HG03354 (cell line): Measurements from ENCODE around the gene ACTL7B.
"Not testable (repeated sequence)": the region's sequence is repeated elsewhere in the genome, so short reads cannot be mapped to it uniquely, and the experiment has no call there.

ENCODE experiments used
- ATAC-seq: cut with Tn5 transposase; IDR thresholded peaks from one replicate; pipeline ENCODE4 v1.9.1; 2021; ENCODE audit warnings: mild to moderate bottlenecking; ENCODE audit not compliant: unreplicated experiment, poor library complexity, severe bottlenecking

The ACTL7B gene

DNA sequence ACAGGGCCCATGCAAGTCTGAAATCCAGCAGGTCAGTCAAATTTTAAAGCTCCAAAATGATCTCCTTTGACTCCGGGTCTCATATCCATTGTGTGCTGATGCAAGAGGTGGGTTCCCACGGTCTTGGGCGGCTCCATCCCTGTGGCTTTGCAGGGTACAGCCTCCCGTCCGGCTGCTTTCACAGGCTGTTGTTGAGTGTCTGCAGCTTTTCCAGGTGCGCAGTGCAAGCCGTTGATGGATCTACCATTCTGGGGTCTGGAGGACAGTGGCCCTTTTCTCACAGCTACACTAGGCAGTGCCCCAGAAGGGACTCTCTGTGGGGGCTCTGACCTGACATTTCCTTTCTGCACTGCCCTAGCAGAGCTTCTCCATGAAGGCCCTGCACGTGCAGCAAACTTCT, 7.5 kb downstream of the ACTL7B start:
- not testable (repeated sequence) for ATAC-seq

DNA sequence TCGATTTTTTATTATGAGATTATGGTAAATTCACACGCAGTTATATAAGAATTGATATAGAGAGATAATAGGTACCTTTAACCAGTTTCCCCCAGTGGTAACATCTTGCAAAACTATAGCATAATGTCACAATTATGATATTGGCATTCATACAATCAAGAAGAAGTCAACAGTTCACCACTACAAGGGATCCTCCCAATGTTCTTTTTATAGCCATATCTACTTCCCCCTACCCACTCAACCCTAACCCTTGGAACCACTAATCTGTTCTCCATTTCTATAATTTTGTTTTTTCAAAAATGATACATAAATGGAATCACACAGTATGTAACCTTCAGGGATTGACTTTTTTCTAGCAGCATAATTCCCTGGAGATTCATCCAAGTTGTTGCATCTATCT, 9.8 kb downstream of the ACTL7B start:
- no peak for ATAC-seq

DNA sequence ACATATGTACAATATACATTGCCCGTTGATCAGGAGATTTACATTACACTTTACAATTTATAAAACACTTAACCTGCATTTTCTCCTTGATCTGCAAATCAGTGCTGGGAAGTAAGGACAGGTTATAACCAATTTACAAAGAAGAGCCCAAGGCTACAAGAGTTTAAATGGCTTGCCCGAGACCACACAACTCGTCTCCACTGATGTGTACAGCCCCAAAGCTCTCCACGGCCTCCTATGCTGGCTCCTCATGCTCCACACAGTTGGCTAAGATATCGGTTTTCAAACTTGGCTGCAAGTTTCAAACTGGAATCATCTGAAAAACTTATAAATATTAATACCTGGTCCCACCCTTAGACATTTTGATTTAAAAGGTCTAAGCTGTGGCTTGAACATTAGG, 10.3 kb downstream of the ACTL7B start:
- no peak for ATAC-seq

DNA sequence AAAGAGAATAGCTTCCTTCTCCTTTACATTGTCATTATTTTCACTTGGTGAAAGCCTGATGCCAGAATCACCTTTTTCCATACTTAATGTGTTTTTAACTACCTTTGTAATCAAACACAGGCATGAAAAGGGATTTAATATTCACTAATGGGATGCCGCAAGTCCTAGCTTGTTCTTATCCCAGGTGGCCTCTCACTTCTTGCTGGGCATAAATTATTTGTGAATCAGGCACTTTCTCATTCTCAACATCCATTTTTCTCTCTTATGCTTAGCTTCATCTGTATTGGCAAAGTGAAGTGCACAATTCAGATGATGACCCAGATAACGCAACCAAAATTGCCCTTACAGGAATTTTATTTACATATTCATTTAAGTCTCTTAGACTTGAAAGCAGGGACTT, 10.9 kb downstream of the ACTL7B start:
- ATAC-seq = no peak

DNA sequence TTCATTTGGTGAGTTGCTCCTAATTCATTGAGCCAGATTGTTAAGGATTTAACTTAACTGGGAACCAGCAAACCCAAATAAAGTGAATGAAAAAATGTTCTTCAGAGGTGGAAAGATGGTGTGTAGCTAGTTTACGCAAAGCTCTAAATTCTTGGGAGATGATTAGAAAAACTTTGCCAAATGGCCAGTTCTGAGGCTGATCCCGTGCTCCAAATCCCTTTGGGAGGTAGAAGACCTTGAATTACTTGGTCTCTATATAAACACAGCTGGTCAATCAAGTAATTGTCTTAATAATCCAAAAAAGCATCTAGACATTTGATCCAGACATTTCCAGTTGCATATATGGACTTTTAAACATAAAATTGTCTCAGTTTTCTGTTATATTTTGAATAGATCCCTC, 11.4 kb downstream of the ACTL7B start:
- no peak for ATAC-seq

DNA sequence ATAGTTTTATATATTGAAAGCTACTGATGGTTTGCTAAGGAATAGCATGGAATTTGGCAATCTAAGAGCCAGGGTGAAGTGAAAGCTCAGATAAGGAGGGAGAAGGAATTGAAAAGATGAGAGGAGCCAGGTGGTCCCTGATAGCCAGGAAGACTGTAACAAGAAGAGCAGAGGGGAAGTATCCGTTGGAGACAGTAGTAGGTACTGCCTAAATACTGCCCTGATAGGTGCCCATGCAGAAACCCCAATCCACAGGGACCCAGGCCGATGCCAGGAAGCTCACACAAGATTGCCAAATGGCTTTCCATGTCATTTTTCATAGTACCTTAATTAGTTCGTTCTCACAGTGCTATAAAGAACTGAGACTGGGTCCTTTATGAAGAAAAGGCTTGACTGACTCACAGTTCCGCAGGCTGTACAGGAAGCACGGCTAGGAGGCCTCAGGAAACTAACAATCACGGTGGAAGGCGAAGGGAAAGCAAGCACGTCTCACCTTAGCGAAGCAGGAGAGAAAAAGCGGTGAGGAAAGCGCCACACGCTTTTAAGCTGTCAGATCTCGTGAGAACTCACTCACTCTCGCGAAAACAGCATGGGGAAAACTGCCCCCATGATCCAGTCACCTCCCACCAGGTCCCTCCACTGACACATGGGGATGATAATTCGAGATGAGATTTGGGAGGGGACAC, 13.0 kb downstream of the ACTL7B start:
- ATAC-seq = no peak

DNA sequence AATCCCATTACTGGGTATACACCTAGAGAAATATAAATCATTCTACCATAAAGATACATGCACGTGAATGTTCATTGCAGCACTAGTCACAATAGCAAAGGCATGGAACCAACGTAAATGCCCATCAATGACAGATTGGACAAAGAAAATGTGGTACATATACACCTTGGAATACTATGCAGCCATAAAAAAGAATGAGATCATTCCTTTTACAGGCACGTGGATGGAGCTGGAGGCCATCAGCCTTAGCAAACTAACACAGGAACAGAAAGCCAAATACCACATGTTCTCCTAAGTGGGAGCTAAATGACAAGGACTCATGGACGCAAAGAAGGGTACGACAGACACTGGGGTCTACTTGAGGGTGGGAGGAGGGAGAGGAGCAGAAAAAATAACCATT, 16.2 kb downstream of the ACTL7B start:
- ATAC-seq = not testable (repeated sequence)

DNA sequence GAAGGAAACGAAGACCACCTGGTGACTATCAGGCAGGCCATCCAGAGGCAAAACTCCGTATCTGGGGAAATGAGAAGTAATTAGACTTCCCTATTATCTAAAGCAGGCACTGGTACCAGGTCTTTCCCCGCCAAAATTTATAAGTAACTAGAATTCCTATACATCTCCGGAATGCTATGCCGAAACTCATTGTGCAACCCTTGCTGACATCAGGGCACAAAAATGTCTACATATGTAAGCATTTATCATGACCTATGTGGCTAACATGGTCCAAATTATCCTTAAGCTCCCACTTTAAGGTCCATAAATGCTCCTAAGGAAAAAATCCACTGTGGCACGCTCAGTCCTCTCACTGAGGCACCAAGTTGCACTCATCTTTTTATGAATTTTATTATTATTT, 17.8 kb downstream of the ACTL7B start:
- ATAC-seq = no peak

DNA sequence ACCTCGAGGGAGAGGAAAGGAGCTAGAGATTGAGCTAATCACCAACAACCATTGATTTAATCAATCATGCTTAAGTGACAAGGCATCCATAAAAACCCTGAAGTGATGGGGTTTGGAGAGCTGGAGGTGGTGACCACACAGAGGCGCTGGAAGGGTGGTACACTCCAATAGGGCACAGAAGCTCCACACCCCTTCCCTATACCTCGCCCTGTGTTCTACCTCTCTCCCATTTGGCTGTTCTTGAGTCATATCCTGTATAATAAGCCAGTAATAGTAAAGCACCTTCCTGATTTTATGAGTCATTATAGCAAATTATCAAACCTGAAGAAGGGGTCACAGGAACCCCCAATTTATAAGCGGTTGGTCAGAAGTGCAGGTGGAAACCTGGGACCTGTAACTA, 18.3 kb downstream of the ACTL7B start:
- no peak for ATAC-seq

DNA sequence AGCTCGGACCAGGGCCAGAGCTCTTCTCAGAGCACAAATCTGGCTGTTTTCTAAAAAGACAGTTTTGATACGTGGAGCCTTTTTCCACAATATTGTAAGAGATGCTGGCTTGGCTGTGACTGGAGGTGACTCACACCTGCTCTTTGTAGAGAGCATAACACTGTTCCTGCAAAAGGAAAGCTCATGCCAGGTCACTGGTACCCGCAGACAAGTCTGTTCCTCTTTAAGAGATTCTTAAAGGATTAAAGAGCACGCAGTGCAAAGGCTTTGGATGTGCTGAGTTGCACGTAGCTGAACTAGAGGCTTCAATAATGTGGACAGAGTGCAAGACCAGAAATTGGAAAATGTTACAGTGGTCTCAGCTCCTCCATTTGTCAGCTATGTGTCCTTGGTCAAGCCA, 19.0 kb downstream of the ACTL7B start:
- ATAC-seq = no peak

DNA sequence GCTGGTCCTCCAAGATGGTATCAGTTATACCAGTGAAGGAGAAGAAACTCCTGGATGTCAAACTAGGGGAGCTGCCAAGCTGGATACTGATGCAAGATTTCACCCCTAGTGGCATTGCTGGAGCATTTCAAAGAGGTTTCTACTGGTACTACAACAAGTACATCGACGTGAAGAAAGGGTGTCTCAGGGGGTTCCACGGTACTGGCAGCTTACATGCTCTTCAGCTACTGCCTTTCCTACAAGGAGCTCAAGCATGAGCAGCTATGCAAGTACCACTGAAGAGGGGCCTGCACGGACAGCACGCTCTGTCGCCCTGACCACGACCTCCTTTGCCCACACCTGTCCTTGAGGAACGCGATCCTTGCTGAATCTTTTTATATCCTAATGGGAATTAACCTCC, 19.5 kb downstream of the ACTL7B start:
- ATAC-seq = no peak

DNA sequence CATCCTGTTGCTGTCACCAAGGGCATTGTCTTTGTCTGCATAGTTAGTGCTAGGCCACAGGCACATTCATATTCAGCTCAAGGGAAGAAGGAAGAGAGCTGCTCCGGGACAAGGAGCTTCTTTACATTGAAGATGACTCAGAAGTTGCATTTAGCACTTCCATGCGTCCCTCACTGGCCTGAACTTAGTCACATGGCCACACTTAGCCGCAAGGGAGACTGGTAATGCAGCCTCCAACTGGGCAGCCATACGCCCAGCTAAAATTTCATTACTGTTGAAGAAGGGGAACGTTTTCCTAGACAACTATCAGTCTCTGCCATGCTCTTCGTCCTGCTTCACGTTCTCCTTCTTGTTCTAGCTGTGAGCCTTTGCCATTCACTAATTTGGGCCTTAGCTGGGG, 20.0 kb downstream of the ACTL7B start:
- ATAC-seq = no peak

DNA sequence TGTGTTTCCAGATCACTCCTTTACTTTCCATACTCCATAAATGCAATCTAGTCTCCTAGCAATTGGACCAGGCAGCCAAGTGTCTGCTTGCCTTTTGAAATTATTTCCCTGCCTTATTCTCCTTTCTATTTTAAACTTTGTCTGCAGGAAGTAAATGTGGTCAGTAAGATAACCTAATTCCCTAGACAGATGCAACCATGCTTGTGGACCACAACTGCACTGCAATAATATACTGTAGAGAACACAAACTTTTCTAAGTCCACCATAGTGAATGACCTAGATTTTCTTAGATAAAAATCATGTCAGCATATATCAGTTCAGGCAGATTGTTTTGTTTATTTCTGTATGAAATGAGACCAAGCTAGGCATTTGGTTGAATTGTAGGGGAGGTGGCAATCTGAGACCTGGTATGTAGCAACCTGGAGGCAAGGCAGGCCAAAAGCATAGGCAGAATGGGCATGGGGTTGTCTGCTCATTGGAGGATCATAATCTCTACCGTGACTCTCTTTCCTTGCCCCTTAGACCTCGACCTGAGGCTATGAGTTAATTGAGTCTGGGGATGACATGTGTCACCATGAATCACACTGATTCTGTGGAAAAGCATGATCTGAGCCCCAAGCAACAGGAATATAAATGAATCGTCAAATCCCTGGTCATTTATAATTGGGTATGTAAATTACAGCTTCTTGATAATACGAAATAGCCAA, 20.7 kb downstream of the ACTL7B start:
- peak; percentile 58 for ATAC-seq

DNA sequence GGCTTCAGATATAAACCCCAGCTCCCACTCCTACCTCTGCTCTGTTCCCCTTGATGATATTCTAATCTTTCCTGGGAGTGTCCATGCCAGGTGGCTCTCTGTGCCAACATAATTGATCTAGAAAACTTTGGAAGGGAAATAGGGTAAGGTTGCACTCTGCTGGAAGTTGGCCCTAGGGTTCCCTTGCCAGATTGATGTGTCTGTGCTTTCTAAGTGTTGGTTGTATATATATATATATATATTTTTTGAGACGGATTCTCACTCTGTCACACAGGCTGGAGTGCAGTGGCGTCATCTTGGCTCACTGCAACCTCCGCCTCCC, 23.6 kb downstream of the ACTL7B start:
- no peak for ATAC-seq

DNA sequence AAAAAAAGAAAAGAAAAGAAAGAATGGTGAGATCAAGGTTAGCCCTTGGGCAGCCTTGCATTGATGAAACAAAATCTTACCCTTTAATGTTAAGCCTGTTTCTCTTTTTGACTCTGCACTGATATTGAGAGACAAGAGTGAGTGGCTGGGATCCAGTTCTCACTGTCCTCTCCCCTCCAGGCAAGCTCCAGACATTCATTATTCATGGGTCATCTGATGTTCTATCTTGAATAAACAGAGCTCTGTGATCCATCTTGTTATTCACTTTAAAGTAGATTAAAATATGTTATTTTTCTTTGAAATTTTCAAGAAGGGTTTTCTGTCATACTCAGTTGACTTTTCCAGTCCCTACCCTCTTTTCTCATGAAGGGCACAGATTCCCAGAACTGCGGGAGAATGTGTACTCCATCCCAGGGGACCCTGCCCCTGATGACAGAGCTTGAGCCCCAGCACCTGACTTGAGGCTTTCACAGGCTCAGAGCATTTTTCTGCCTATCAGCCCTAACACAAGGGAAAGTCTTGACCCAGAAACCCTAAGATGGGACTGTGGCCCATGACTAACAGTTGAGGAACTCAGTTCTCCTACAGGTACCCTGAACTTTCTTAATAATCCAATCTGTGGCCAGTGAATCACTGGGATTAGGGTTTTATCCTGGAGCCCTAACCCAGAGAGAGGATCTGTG, 24.1 kb downstream of the ACTL7B start:
- no peak for ATAC-seq

DNA sequence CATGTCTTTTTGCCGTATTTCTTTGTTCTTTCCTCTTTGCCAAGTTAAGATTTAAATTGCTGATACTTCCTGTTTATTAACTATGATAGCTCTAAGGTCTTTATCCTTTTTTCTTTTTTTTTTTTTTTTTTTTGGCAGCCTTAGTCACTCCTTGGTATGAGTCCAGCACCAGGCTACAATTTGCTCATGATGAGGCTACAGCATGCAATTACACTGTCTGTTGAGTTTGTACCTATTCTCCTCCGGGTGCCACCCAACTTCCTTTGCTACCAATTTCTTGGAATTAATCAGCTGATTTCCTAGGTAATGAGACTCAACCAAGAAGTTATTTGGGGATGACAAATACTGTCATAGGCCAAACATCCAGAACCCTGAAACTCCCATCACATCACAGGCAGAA, 25.5 kb downstream of the ACTL7B start:
- ATAC-seq = no peak

DNA sequence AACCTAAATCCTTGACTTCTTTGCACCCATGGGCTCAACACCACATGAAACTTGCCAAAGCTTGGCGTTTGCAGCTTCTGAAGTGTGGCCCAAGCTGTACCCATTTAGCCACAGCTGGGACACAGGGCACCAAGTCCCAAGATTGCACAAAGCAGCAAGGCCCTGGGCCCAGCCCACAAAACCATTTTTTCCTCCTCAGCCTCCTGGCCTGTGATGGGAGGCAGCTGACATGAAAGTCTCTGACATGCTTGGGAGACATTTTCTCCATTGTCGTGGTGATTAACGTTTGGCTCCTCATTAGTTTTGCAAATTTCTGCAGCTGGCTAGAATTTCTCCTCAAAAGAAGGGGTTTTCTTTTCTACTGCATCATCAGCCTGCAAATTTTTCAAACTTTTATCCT, 32.0 kb downstream of the ACTL7B start:
- ATAC-seq = no peak

DNA sequence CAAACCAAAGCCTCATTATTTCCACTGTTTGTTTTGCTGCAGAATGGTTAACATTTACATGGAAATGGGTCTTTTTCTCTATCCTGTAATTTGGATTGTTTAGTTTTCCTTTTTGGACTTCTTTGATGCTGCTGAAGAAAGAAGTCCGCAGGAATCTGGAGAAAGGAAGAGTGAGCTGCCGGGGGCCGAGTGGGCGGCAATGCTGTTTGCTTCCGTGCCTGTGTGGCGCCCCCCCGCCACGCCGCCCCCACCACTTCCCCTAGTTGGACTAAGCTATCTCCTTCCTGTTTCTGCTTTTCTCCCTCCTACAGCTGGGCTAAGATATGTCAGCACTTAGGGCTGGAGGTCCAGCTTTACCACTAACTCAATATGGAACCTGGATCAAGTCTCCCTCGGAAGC, 39.7 kb downstream of the ACTL7B start:
- ATAC-seq = no peak

DNA sequence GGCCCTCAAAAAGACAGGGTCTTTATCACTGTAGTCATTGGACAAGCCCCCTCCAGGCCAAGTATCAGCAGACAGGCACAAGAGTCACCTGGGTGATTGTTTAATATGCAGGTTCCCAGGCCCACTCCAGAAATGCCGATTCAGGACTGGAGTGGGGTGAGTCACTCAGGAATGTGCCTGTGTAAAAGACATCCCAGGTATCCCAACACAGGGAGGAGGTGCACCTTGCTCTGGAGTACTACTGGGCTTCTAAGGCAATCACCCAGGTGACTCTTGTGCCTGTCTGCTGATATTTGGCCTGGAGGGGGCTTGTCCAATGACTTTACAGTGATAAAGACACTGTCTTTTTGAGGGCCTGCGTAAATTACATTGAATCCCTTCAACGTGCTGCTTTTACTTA, 40.6 kb downstream of the ACTL7B start:
- ATAC-seq = no peak

DNA sequence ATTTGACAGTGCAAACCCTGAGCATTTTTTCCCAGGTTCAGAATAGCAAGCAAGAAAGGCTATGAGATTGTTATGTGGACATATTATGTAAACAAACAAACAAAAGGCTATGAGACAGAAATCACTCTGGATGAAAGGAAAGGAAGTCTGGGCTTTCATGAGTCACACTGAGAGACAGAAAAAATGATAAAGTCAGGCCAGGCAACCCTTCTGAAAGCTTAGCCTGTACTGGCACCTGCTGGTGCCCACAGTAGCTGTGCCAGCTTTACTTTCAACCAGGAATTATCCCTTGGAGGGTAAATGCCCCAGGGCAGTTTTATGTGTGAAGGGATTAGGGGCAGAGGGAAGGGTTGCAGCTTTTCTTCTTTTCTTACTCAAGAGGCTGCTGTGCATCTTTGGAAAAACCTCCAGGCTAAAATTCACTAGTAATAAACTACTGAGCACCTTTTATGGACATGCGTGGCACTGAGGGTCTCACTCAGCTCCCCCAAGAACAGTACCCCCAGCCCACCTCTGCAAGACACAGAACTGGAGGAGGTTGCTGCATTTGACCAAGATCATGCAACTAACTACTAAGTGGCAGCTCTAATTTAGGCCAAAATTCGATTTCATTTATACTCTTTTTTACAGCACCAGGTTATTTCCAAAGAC, 41.7 kb downstream of the ACTL7B start:
- no peak for ATAC-seq
